Activated T-cell treated with anti-CD3 and anti-CD28 coated beads for 48 hours (primary cell): Measurements from ENCODE around the gene TOM1L2.
A peak's percentile ranks its signal among the peaks of the same experiment; 100 is the strongest.
"Not testable (repeated sequence)": the region's sequence is repeated elsewhere in the genome, so short reads cannot be mapped to it uniquely, and the experiment has no call there.

Experiments
- DNase-seq: peaks from one replicate; pipeline ENCODE4 v3.0.0-alpha.2; 2020; ENCODE audit warnings: low read depth

TOM1L2 gene

GRCh38 chr17:17972126-17972951 lies at the start of gene TOM1L2, which contains the start of gene DRC3:
Gene TOM1L2 (minus strand): TSS chr17:17972400. CDS start chr17:17972313, 87 bp downstream.
Gene DRC3 (plus strand): TSS chr17:17972862. CDS start chr17:17977599, 4,737 bp downstream.
- DNase-seq: peak; percentile 99

GRCh38 chr17:18021372-18021771 lies 49.2 kb upstream of the TOM1L2 start:
- no peak for DNase-seq

GRCh38 chr17:18020971-18021370 lies 48.8 kb upstream of the TOM1L2 start:
- DNase-seq: no peak

GRCh38 chr17:18019838-18020154 lies 47.6 kb upstream of the TOM1L2 start:
- no peak for DNase-seq

GRCh38 chr17:18018411-18018921 lies 46.3 kb upstream of the TOM1L2 start:
- no peak for DNase-seq

- DNase-seq: no peak
Observed at GRCh38 chr17:18017958-18018357, 45.8 kb upstream of the TOM1L2 start.

GRCh38 chr17:18016426-18016825 lies 44.2 kb upstream of the TOM1L2 start:
- DNase-seq: no peak

GRCh38 chr17:18015593-18015992 lies 43.4 kb upstream of the TOM1L2 start:
- no peak for DNase-seq

- no peak for DNase-seq
Observed at GRCh38 chr17:18014006-18014405, 41.8 kb upstream of the TOM1L2 start.

GRCh38 chr17:18011286-18011685 lies 39.1 kb upstream of the TOM1L2 start:
- no peak for DNase-seq

- no peak for DNase-seq
Observed at GRCh38 chr17:18009609-18010420, 37.6 kb upstream of the TOM1L2 start.

- DNase-seq: no peak
Observed at GRCh38 chr17:18008496-18009268, 36.5 kb upstream of the TOM1L2 start.

- DNase-seq: no peak
Observed at GRCh38 chr17:18006495-18007239, 34.5 kb upstream of the TOM1L2 start.

- no peak for DNase-seq
Observed at GRCh38 chr17:18005496-18005895, 33.3 kb upstream of the TOM1L2 start.

GRCh38 chr17:18004884-18005305 lies 32.7 kb upstream of the TOM1L2 start:
- DNase-seq: no peak

GRCh38 chr17:18004345-18004744 lies 32.1 kb upstream of the TOM1L2 start:
- no peak for DNase-seq

- no peak for DNase-seq
Observed at GRCh38 chr17:18002171-18002570, 30.0 kb upstream of the TOM1L2 start.

- DNase-seq: no peak
Observed at GRCh38 chr17:18000030-18000408, 27.8 kb upstream of the TOM1L2 start.

- no peak for DNase-seq
Observed at GRCh38 chr17:17999364-18000029, 27.3 kb upstream of the TOM1L2 start.

GRCh38 chr17:17998934-17999333 lies 26.7 kb upstream of the TOM1L2 start:
- no peak for DNase-seq

GRCh38 chr17:17995887-17996286 lies 23.7 kb upstream of the TOM1L2 start:
- DNase-seq: not testable (repeated sequence)
